Activated CD4-positive, alpha-beta T cell treated with anti-CD3 and anti-CD28 coated beads, Interleukin-2, Interleukin-4, amounts not matched to agents 100 ng/mL and 50 ng/mL, durations not matched to agents 16 hours and 8 hours (primary cell): ENCODE measurements around the gene DZANK1.
"Not testable (repeated sequence)": the region's sequence is repeated elsewhere in the genome, so short reads cannot be mapped to it uniquely, and the experiment has no call there.

Experiments
- DNase-seq: peaks from one replicate; pipeline ENCODE4 v3.0.0-alpha.2; 2020; ENCODE audit warnings: low spot score

Gene DZANK1

GRCh38 chr20:18466894-18467730 is at the start of gene DZANK1, which contains the start of gene POLR3F:
Gene DZANK1, minus strand, starts transcription at chr20:18467030. Its CDS starts 1,672 bp downstream, at chr20:18465358.
Gene POLR3F, plus strand, starts transcription at chr20:18467390. Its CDS starts 117 bp downstream, at chr20:18467507.
- DNase-seq, result peak; percentile 95

GRCh38 chr20:18515973-18516372 is 49.1 kb upstream of the DZANK1 start:
- DNase-seq, result no peak

- DNase-seq, result no peak
These were observed 47.3 kb upstream of the DZANK1 start for GRCh38 chr20:18514127-18514526.

GRCh38 chr20:18513208-18513607 is 46.4 kb upstream of the DZANK1 start:
- DNase-seq, result no peak

- DNase-seq, result no peak
These were observed 44.7 kb upstream of the DZANK1 start for GRCh38 chr20:18511571-18511970.

- DNase-seq, result peak; percentile 98
These were observed 40.7 kb upstream of the DZANK1 start, which contains the start of gene SEC23B for GRCh38 chr20:18507218-18508191. Gene SEC23B, plus strand, starts transcription at chr20:18507940. Its CDS starts 2,896 bp downstream, at chr20:18510836.

GRCh38 chr20:18506744-18507143 is 39.9 kb upstream of the DZANK1 start:
- DNase-seq, result peak; percentile 19

- DNase-seq, result no peak
These were observed 37.7 kb upstream of the DZANK1 start for GRCh38 chr20:18504479-18505060.

- not testable (repeated sequence) for DNase-seq
These were observed 34.8 kb upstream of the DZANK1 start for GRCh38 chr20:18501672-18502071.

GRCh38 chr20:18497603-18498002 is 30.8 kb upstream of the DZANK1 start:
- no peak for DNase-seq

- peak; percentile 87 for DNase-seq
These were observed 30.1 kb upstream of the DZANK1 start, which contains the start of gene RBBP9 for GRCh38 chr20:18496740-18497592. Gene RBBP9, minus strand, starts transcription at chr20:18497225. Its CDS starts 58 bp downstream, at chr20:18497167.

GRCh38 chr20:18496042-18496441 is 29.2 kb upstream of the DZANK1 start:
- DNase-seq, result no peak

- no peak for DNase-seq
These were observed 21.5 kb upstream of the DZANK1 start for GRCh38 chr20:18488301-18488700.

- DNase-seq, result no peak
These were observed 14.8 kb upstream of the DZANK1 start for GRCh38 chr20:18481596-18481995.

- DNase-seq, result no peak
These were observed 11.0 kb upstream of the DZANK1 start for GRCh38 chr20:18477821-18478220.

- no peak for DNase-seq
These were observed 10.4 kb upstream of the DZANK1 start for GRCh38 chr20:18477218-18477617.

GRCh38 chr20:18466574-18466893 is 296 bp downstream of the DZANK1 start:
- DNase-seq, result no peak

GRCh38 chr20:18465536-18466200 is 1.2 kb downstream of the DZANK1 start:
- no peak for DNase-seq

- DNase-seq, result no peak
These were observed 10.2 kb downstream of the DZANK1 start for GRCh38 chr20:18456600-18456999.

GRCh38 chr20:18443886-18444285 is 22.9 kb downstream of the DZANK1 start:
- DNase-seq, result no peak

- DNase-seq, result no peak
These were observed 26.4 kb downstream of the DZANK1 start for GRCh38 chr20:18440403-18440802.
